OCI-LY3 (cell line): ENCODE data around the gene IL16.

Experiments
- EZH2phosphoT487 ChIP-seq: fragments of 200-600 bp; shearing (Covaris generic); IDR thresholded peaks from 2 replicates; pipeline ENCODE4 v1.6.1; 2018; ENCODE audit warnings: antibody characterized with exemption, mixed run types, low read depth
- TF ChIP-seq, protein P1 (sequence below): fragments of 200-600, 300-600 bp; sonication (generic); IDR thresholded peaks from 2 replicates; pipeline ENCODE4 v1.5.1; 2014; ENCODE audit warnings: antibody characterized with exemption, low read length, low read depth

DNA sequence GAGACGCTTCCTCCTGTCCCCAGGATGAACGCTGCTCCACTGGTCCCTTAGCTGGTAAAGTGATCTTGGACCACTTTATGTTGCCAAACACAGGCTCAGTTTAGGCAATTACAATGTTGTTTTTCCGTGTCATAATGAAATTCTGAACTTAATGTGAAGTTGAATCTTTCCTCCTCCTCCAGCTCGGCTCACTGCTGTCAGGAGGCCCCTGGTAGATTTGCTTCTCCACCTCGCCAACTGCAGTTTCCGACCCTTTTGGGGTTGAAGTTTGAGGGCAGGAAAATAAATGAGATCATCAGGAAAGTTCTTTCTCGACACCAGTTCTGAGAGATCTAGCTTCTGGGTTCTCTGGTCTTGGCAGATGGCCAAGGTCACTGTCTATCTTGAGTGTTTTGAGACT is 34.8 kb upstream of the IL16 start:
- TF ChIP-seq, protein P1, sequence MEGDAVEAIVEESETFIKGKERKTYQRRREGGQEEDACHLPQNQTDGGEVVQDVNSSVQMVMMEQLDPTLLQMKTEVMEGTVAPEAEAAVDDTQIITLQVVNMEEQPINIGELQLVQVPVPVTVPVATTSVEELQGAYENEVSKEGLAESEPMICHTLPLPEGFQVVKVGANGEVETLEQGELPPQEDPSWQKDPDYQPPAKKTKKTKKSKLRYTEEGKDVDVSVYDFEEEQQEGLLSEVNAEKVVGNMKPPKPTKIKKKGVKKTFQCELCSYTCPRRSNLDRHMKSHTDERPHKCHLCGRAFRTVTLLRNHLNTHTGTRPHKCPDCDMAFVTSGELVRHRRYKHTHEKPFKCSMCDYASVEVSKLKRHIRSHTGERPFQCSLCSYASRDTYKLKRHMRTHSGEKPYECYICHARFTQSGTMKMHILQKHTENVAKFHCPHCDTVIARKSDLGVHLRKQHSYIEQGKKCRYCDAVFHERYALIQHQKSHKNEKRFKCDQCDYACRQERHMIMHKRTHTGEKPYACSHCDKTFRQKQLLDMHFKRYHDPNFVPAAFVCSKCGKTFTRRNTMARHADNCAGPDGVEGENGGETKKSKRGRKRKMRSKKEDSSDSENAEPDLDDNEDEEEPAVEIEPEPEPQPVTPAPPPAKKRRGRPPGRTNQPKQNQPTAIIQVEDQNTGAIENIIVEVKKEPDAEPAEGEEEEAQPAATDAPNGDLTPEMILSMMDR: no peak
- TF ChIP-seq EZH2phosphoT487: no peak
